ENCODE data around the gene SZT2.

DNA sequence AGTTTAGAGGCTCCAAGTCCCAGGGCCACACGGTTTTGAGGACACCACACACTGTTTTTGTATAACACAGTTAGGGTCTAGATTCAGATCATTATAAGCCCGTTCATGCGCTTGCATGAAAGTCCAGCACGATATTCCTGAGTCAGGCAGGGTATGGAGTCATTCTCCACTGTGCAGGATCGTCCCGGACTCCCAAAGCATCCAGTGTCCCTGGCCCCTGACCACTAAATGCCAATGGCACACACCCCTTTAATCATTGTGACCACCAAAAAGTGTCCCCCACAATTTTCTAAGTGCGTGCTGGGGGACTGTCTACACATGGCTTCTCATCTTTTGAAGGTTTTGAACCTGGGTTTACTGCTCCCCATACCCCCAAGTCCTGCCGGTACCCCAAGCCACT lies 113.8 kb downstream of the SZT2 start:
- TF ChIP-seq CTCF (IDR thresholded peaks at IDR 0.05) = no peak
- no peak for TF ChIP-seq POLR2A (IDR thresholded peaks at IDR 0.05)
